Islet precursor cell (in vitro differentiated cells): ENCODE results near the gene MRPS35.

Source experiments
- DNase-seq: peaks from one replicate; pipeline ENCODE4 v3.0.0-alpha.2; 2018

MRPS35 gene

DNA sequence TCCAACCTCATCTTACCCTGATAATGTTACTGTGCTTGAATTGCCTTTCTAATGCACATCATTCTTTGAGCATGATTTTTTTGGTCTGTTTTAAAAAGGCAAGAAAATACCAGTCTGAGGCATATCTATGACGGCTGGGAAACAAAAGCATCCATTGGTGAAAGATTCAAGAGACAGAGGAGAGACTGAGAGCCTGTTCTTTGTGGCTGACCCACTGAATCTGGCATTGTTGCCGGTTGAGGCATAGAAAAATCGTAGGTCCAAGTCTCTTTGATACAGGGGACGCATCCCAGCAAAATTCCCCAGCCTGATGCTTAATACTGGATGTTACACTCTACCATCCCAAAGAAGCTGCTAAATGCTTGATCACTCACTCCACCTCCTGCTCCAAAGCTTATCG, 66.5 kb downstream of the MRPS35 start:
- DNase-seq = no peak

DNA sequence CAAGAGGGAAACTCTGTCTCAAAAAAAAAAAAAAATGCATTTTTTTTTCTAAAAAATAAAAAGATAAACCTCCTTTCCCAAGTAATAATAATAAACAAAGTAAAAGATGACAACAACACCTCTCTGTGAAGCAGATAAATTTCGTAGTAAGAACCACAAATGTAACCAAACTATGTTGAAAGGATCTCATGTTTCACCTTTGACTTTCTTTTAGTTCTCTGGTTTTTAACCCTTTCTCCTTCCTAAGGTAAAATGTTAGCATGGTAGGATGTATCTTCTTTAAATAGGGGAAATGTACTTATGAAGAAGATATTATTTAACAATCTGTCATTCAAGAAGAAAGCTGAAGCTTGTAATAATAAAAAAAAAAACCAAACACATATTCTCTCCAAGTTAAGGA, 67.6 kb downstream of the MRPS35 start:
- DNase-seq = no peak

DNA sequence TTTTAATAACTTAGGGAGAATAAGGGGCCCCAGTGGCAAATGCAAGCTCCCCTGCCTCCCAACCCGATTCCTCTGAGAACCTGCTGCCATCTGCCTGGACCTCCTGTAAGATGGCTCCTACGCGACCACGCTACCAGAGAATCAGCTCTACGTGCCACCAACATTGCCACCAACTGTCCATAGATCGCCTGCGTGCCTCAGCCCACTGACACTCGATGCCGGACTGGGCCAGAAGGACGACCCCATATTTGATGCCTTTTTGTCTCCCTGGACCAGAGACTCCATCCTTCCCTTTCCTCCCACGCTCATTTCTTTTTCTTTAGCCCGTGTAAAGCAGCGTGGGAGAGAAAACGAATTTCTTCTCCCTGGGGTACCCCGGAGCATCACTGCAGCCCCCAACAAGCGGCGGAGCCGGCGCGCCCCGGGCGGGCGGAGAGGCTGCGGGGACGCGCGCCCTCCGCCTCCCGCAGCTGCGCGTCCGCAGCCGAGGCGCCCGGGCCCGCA, 68.8 kb downstream of the MRPS35 start:
- no peak for DNase-seq

DNA sequence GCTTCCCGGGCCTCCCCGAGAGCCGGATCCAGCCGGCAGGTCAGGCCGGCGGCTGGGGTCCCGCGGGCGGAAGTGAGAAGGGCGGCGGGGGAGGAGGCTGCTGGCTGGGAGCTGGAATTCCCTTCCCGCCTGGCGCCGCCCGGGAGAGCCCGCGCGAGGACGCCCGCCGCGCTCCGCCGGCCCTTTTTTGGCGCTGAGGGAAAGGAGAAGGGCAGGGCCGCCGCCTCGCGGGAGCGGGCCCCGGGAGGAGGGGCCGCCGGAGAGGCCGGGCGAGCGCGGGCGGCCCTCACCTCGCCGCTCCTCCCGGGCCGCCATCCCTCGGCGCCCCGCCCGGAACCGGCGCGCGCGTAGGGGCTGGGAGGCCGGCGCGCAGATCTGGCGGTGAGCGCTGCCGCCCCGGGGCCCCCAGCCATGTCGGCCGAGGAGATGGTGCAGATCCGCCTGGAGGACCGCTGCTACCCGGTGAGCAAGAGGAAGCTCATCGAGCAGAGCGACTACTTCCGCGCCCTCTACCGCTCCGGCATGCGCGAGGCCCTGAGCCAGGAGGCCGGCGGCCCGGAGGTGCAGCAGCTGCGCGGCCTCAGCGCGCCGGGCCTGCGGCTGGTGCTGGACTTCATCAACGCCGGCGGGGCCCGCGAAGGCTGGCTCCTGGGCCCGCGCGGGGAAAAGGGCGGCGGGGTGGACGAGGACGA, 69.4 kb downstream of the MRPS35 start, which contains the start of the genes KLHL42 and MANSC4:
Gene KLHL42 (plus strand): TSS at position 314 of the 692 bp plus-strand sequence. CDS start 98 bp downstream, at position 412.
Gene MANSC4 (minus strand): TSS at position 317 of the 692 bp plus-strand sequence. CDS start 8,960 bp downstream, outside the sequence.
- DNase-seq = peak; percentile 94

DNA sequence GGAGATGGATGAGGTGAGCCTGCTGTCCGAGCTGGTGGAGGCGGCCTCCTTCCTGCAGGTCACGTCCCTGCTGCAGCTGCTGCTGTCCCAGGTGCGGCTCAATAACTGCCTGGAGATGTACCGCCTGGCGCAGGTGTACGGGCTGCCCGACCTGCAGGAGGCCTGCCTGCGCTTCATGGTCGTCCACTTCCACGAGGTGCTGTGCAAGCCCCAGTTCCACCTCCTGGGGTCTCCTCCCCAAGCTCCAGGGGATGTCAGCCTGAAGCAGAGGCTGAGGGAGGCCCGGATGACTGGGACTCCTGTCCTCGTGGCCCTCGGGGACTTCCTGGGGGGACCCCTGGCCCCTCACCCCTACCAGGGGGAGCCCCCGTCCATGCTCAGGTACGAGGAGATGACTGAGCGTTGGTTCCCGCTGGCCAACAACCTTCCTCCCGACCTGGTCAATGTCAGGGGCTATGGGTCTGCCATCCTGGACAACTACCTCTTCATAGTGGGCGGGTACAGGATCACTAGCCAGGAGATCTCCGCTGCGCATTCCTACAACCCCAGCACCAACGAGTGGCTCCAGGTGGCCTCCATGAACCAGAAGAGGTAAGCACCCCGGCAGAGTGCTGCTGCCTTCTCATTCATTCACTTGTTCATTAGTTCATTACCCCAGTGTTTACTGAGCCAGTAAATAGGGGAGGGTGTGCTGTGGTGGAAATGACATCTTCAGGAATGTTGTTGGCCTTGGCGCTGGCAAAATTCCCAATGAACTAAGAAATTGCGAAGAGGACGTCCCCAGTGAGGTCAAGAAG, 70.2 kb downstream of the MRPS35 start:
- peak; percentile 78 for DNase-seq

DNA sequence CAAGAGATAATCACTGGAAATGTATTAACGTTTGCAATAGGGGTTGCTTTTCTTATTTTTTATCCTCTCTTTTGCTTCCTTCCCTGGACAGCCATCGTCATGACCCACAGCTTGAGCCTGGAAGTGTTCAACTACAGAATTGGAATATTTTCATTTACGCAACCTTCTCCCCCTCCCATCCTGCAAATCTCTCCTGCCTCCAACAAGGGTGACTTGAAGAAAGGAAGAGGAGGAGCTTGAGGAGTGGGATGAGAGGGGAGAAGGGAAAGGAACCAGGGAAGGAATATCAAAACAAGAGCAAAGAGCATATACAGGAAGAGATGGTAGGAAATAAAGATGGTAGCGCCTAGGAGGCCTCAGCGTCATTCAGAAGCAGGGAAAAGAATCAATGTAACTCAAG, 71.0 kb downstream of the MRPS35 start:
- DNase-seq = no peak

DNA sequence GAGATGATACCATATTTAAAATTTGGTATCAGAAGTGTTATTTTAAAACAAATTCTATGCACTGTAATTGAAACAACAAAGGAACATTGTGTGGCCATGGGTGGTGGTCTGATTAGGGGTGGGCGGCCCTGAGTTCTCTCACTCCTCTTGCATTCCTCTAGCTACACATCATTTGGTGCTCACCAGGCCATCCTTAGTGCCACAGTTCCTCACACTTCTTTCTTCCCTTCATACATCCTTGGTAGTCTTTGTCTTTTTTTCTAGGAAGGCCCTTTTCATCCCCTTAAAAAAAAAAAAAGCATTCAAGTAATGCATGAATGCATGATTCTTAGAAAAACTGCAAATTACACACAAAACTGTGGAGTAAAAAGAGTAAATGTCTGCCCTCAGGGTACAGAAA, 71.8 kb downstream of the MRPS35 start:
- no peak for DNase-seq

DNA sequence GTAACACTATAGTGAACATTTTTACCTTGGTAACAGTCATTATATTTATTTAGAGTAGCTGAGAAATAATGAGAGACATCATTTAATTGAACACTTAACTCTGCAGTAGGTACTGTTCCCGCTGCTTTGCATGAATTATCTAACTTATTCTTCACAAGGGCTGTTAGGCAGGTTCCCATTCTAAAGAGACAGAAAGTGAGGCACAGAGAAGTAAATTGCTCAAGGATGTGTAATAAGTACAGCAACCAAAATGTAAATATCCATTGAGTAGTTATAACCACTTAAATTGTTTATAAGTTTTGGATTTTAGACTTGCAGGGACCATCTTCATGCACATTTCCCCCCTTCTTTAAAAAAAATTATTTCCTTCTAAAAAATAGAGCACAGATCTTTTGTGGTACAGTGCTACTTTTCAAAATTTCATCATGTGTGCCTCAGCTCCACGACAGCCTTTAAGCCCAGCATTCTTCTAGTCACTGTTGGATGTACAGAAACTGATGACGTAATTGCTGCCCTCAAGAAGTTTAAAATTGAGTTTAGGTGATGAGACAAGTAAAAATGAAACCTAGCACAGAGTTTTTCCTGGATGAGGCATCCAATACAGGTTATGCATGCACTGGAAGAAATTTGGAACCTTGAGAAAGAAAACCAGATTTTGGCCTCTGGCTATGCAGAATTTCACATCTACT, 75.4 kb downstream of the MRPS35 start:
- no peak for DNase-seq

DNA sequence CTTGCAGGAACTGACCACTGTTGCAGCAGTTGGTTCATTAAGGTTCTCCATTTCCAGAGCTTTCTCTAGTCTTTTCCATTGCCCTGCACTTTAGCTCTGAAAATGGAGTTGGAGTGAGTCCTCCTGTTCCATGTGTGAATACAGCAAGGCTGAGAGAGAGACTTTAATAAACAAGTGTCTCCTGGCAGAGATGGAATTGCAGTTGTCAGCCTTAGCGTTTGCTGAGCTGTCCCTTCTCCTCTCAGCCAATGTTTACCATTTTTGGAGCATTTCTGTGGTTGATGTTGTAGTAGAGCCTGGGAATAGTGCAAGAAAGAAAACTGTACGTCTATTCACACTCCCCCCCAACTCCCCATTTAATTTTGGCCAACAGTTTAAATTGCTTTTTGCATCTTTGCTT, 76.9 kb downstream of the MRPS35 start:
- no peak for DNase-seq

DNA sequence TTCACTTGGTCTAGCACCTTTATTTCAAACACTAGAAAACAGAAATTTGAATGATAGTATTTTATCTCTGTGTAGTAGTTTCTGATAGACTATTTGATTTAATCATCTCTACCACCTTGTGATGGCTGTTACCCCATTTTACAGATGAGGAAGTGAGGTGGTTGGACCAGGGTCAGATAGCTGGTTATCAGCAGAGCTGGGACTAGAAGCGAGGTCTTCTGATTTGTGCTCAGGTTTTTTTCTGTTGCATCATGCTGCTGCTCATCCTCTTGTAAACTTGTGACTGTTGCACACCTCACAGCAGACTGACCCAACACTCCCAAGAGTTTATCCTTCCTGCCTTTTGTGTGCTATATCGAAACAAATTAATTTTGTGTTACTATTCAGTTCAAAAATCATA, 79.5 kb downstream of the MRPS35 start:
- DNase-seq = no peak

DNA sequence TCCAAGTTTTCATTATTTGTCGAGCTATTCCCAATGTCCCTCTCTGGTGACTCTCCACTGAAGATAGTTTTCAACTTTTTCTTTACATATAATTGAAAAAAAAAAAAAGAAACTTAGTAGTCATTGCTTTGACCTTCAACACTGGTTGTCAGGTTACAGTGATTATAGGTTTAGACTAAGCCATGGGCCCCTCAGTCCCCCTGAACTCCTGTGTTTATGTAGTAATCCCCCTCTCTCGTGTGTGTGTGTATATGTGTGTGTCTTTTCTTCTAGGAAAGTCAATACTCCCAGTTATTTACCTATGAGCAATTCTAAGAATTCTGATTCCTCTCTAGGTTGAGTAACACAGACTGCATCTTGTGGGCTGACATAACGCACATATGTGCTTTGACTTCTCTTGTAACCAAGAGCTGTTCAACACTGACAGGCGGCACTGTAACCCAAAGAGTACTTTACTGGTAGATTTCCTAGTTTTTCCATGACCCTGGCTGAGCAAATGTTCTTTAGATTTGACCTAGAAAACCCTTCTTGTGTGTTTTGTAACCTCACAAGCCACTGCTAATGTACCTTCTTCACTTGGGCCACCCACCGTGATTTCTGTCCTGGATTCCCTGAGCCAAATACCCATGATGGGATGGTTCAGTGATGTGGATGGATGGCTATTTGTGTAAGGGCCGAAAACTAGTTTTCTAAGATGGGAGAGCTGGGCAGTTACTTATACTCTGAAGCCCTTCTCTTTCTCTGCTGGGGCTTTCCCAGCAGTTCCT, 84.4 kb downstream of the MRPS35 start:
- no peak for DNase-seq

DNA sequence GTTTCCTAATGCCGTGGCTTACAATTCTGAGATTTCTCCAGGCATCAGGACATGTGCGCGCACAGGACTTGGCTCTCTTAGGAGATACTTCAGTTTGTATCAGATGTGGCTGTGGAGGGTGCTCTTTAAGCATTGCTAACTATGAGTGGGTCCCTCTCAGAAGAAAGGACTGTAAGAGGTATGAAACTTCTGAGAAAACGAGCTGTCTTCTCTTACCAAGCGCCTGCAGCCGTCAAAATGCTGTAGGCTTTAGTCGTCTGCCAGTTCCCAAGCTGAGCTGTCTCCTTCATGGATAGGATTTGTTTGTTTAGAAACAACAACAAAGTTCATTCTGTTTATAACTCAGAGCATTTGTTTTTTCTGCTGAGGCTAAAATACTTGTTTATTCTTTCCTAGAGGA, 85.5 kb downstream of the MRPS35 start:
- DNase-seq = no peak

DNA sequence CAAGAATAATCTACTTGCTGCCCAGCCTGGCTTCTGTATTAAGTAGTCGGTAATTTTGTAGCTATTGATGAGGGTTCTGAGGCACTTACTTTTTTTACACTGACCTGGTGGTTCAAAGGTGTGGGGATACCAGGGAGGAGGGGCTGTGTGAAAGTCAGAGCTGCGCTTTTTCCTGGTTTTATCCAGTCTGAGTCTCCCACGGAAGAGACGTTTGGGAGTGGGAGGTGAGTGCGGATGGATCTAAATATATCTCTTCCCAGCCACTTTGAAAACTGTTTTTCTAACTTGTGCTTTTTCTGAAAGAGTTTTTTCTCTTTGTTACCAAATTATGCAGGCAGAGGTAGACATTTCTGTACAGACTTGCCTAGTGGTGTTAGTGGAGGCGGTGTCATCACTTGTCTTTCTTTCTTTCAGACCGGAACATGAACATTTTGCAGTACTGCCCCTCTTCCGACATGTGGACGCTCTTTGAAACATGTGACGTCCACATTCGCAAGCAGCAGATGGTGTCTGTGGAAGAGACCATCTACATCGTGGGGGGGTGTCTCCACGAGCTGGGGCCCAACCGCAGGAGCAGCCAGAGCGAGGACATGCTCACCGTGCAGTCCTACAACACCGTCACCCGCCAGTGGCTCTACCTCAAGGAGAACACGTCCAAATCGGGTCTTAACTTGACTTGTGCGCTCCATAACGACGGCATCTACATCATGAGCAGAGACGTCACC, 86.8 kb downstream of the MRPS35 start:
- no peak for DNase-seq

DNA sequence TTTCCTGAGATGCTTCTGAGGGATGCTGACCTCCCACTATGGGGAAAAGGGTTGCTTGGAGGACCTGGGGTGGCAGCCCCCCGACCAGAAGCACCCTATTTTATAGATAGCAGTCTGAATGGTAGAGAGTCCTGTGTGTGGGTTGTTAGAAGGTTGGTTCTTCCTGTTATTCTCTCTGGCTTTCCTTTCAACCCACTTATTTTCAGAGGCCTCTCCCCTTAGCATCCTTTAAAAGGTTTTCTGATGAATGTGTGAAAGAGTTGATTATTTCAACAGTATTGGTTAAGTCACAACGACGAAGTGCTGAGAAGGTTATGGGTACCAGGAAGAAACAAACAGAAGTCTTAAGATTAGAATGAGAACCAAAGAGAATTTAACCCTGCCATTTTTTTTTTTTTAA, 90.2 kb downstream of the MRPS35 start:
- DNase-seq = no peak

DNA sequence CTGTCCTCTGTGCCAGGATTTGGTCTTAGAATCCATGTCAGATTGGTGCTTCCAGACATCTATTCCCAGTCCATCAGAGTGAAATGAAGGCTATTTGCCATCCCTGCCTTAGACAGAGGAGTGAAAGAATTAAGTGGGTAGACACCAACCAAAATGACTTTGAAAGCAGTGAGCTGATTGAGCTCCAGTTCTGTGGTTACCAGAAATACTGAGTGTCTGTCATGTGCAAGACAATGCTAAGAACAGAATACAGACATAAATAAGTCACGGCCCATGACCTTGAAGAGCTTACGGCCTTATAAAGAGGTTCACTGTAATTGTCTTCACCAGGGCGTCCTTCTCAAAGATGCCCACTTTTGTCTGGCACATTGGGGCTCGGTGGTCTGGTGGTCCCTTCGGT, 91.0 kb downstream of the MRPS35 start:
- DNase-seq = peak; percentile 32

DNA sequence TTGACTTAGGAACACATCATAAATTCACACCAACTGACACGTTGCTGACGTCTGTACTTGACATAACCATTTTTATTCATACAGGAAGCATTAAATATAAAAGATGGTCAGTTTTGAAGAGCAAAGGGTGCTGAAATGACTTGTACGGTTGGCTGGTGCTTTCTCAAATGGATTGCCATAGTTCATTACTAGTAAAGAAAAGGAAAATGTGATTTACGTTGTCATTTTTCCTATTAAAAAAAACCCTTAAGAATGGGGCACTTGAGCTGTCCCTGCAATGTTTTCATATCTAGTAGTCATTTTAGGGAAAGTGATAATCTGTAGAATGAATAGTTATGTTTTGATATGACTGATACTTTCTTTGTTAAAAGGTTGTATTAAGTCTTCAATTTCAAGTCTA, 91.9 kb downstream of the MRPS35 start:
- no peak for DNase-seq

DNA sequence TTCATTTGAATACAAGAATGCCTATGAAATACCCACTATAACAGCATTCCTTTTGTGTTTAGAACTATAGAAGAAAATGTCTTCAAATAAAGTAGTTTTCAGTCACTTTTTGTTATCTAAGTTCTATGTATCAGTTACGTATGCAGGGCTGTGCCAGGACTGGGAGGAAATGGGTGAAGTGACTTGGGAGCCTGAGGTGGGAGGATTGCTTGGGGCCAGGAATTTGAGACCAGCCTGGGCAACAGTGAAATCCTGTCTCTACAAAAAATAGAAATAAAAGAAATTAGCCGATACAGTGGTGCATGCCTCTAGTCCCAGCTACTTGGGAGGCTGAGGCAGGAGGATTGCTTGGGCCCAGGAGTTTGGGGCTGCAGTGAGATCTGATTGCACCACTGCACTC, 92.3 kb downstream of the MRPS35 start:
- DNase-seq = peak; percentile 35

DNA sequence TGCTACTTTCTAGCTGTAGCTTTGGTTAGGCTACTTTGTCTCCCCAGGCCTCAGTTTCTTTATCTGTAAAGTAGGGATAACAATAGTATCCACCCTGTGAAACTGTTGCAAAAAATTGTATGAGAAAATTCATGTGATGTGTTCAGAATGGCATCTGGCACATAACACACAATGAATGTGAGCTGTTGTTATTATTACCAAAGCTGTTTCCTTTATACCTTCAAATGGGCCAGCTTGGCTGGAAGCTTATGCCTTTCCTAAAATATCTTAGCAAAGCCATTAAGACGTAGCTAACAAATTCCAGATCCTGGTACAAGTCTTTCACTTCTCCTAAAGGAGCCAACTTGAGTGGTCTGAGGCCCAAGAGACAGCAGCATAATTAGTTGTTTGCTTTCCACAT, 94.6 kb downstream of the MRPS35 start:
- no peak for DNase-seq
